GM12874 (cell line): ENCODE measurements around the gene FOXP1.

Source experiments
- TF ChIP-seq, protein P1 (sequence below): IDR thresholded peaks from 2 replicates; pipeline ENCODE4 v1.5.1; 2011; ENCODE audit warnings: low read depth, mild to moderate bottlenecking, control low read depth, low read length, moderate library complexity; ENCODE audit not compliant: insufficient read depth

Gene FOXP1

DNA sequence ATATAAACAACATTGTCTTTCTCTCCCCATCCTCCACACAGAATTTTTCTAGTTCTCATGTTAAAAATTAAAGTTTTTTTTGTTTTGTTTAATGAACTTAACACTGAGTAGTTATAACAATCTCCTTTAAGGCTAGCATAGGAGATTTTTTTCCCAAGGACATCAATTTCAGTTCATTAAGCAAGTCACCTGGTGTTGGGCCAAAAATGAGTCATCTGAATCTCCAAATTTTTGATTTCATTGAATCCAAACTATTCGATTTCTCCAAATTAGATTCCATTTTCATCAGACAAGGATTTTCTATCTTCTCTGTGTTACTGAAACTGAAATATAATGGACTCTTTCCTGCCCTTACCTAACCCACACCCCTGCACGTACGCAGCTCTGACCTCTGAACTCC lies 639.6 kb downstream of the FOXP1 start:
- TF ChIP-seq, protein P1, sequence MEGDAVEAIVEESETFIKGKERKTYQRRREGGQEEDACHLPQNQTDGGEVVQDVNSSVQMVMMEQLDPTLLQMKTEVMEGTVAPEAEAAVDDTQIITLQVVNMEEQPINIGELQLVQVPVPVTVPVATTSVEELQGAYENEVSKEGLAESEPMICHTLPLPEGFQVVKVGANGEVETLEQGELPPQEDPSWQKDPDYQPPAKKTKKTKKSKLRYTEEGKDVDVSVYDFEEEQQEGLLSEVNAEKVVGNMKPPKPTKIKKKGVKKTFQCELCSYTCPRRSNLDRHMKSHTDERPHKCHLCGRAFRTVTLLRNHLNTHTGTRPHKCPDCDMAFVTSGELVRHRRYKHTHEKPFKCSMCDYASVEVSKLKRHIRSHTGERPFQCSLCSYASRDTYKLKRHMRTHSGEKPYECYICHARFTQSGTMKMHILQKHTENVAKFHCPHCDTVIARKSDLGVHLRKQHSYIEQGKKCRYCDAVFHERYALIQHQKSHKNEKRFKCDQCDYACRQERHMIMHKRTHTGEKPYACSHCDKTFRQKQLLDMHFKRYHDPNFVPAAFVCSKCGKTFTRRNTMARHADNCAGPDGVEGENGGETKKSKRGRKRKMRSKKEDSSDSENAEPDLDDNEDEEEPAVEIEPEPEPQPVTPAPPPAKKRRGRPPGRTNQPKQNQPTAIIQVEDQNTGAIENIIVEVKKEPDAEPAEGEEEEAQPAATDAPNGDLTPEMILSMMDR = no peak

DNA sequence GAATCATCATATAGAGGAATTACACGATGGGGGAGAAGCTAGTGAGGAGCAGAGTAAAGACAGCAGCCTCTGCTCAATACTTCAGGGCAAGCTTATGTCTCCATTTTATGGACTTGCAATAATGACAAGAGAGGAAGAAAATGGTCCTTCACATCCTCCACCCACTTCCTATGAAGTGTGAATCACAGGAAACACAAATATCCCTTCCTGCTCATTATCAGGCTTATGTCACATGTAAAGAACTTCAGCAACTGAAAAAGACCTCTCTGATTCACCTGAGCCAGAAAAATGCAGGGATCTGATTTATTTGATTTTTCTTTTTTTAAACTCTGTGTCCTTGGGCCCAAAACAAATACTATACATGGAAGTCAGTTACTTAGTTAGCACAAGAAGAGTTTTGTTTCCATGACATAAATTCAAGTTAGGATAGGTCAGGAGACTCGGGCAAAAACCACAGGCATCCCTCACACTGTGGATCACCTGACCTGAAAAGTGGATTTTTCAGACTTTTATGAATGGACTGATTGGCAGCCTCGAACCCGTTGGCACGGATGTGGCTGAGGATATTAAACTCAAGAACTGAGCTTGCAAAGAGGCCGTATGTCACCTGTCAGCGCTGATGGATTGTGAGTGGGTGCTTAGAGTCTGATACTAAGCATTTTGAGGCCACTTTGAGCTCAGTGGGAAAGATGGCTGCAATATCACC lies 650.3 kb downstream of the FOXP1 start:
- TF ChIP-seq, protein P1 = no peak

DNA sequence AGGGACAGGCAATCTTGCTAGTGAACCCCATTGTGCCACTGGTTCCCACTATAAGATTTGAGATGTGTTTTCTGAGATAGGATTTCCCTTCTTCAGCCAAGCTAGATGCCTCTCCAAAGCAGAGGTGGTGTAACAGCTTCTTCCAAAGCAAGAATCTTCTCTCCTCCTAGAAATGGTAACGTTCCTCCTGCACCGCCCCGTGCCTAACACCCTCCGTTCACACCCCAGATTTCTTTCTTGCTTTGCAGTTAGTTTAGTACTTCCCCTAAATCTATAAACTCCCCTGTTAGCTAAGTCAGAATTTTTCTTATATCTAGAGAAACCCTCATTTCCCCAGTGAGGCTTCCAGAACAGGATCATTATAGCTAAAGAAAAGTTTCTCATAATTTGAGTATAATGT lies 653.5 kb downstream of the FOXP1 start:
- TF ChIP-seq, protein P1 = no peak

DNA sequence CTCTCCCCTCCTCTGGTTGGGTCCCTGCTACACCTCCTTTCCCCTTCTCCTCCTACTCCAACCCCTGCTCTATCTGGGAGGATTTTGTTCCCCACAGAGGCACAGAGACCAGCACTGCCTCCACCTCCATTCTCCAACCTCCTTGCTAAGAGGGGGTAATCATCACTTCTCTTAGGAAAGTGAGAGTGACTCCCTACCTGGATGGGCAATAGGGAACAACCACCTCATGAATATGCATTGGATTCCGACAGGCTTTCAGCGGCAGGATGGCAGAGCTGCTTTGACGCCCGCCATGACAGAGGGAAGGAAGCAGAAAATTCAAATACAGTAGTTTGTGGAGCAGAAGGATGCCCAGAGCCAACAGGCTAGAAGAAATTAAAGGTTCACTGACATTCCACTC lies 656.3 kb downstream of the FOXP1 start:
- TF ChIP-seq, protein P1 = no peak

DNA sequence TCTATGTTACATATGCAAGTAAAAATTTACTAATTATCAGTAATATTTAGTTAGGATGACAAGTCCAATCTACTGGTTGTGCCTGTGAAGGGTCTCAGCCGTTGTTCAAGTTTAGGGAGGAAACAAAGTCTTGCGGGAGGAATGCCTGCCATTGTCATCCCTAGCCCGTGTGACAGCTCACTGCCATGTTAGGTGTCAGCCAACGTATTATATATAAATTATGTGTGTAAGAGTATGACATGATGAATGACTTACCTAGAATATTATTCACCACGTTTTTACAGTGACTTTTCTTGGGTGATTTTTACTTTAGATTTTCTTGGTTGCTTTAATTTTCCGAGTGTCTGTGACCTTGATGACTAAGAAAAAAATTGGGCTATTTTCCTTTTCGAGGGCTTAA lies 656.7 kb downstream of the FOXP1 start:
- TF ChIP-seq, protein P1 = no peak

DNA sequence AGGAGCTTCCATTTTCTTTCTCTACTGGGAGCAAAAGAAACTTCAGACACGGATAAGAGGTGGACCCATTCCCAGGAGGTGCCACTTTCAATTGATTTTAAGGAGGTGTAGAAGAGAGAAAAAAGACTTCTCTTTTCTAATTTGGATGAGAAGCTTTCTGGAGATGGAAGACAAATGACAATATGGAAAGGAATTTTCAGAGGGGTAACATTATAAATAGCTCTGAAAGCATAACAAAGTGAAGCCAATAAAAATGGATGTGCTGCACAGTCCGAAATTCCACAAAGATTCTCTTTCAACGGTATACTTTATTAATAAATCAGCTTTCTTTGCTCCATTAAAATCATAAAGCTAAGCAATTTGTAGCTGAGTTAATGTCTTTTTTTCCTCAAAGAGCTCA lies 663.9 kb downstream of the FOXP1 start:
- TF ChIP-seq, protein P1 = no peak

DNA sequence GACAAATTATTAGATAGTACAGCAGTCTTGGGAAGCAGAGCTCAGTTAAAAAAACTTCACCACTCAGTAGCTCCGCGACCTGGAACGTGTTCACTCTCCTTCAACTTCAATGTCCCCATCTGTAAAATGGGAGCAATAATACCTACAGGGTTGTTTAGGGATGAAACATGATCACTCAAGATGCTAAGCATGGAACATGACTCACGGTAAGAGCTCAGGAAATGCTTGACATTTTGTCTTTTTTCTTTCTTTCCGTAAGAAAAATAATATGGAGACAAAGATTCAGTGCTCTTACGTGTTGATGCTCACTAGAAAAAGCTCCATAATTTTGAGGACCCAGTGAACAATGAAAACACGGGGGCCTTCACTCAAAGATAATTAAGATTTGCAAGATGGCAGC lies 664.4 kb downstream of the FOXP1 start:
- TF ChIP-seq, protein P1 = no peak
